HAP-1 (cell line): ENCODE results near the gene TPM1.
A peak's percentile ranks its signal among the peaks of the same experiment; 100 is the strongest.

Experiments
- DNase-seq, 2 experiments: peaks; one replicate each; pipeline ENCODE4 v3.0.0-alpha.2; 2016 to 2020; ENCODE audit warnings: low spot score in 2 of 2
- H3K27me3 ChIP-seq: fragments of 250-450 bp; sonication (Bioruptor Pico); 2 replicates; pipeline ENCODE4 v1.5.1; 2020; ENCODE audit warnings: low read depth, mild to moderate bottlenecking, moderate library complexity
- H3K36me3 ChIP-seq: fragments of 250-450 bp; sonication (Bioruptor Pico); replicated peaks from 2 replicates; pipeline ENCODE4 v1.5.1; 2020; ENCODE audit warnings: mild to moderate bottlenecking
- H3K4me1 ChIP-seq: fragments of 250-450 bp; sonication (Bioruptor Pico); 2 replicates; pipeline ENCODE4 v1.5.1; 2020; ENCODE audit warnings: mild to moderate bottlenecking
- H3K4me3 ChIP-seq: fragments of 250-450 bp; sonication (Bioruptor Pico); 2 replicates; pipeline ENCODE4 v1.5.1; 2020; ENCODE audit warnings: mild to moderate bottlenecking, moderate library complexity
- H3K9me3 ChIP-seq: fragments of 250-450 bp; sonication (Bioruptor Pico); 2 replicates; pipeline ENCODE4 v1.5.1; 2020; ENCODE audit warnings: mild to moderate bottlenecking, moderate library complexity
- in situ Hi-C: fragments of 300-500 bp; cut with MboI; formaldehyde crosslinking; loops from 3 replicates; pipeline ENCODE4 v1.14.3; 2020; ENCODE audit warnings: low sequenced_read_pairs, inconsistent platforms, mixed read lengths

Gene TPM1

DNA sequence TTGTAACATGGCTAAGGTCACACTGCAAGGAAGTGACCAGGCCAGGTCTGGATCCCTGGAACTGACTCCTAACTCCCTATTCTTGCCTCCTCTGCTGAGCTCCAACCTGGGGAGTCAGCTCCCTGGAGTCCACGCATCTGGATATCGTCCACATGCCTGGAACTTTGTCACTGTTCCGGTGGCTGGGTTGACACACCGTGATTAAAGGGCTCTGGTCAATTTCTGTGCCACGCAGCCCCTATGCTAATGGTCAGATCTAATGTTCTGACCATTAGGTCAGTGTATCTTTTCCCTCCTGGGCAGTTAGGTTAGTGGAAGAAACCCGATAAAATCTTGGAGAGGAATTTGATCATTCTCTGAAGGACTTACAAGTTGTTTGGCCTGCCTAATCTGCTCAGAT, 1.6 kb upstream of the TPM1 start:
- H3K9me3 ChIP-seq, result no peaks in the 10 kb centered on the region
- no peak for DNase-seq
- H3K4me3 ChIP-seq, result no peak overlapping the region
- in situ Hi-C loops, result no loop called here
- H3K4me1 ChIP-seq, result peaks cover 27% of the 10 kb centered on the region
- H3K27me3 ChIP-seq, result no peaks in the 10 kb centered on the region
- H3K36me3 ChIP-seq, result peaks cover 11% of the 10 kb centered on the region

DNA sequence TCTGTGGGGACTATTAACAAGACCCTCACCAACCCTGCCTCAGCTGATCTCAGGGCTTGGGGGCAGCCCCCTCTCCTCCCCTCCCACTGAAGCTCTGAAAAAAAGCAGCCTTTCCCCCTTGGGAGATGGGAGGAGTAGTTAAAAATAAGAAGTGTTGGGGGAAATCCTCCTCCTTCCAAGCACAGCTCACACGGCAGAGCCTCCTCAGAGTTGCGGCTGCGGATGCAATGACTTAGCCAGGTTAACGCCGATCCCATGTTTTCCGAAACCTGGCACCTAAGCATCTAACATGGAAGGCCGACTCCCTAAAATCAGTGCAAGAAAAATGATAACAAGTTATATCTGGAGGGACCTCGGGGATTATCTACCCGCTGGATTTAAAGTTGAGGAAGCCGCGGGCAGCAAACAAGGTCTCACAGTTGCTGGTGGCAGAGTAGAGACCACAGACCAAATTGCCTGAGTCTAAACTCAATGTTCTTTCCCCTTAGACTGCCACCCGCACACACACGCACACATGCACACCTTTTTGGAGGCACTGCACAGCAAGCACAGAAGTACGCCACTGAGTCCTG, 1.1 kb upstream of the TPM1 start:
- H3K4me3 ChIP-seq, result peak overlapping the region; percentile 53

DNA sequence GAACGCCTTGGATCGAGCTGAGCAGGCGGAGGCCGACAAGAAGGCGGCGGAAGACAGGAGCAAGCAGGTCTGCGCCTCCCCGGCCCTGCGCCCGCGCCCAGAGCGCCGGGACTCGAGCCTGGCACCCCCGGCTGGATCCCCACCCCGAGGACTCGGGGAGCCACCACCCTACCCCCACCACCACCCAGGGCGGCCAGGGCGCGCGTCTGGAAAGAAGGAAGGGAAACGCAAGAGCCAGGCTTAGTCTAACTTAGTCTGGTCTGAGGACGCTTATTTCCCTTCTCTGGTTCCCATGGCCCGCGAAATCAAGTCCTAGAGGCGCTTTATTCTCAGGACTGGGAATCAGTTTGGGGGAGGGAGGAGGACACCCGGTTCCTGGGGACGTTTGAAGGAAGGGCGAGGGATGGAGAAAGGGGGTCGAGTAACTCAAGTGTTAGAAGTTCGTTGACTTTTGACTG, 359 bp downstream of the TPM1 start:
- peak in 1 of 2 experiments; percentile 40 for DNase-seq
- peaks cover 25% of the 10 kb centered on the region for H3K36me3 ChIP-seq
- H3K4me1 ChIP-seq, result peaks cover 41% of the 10 kb centered on the region
- in situ Hi-C loops, result no loop called here
- H3K4me3 ChIP-seq, result peak overlapping the region; percentile 53
- no peaks in the 10 kb centered on the region for H3K27me3 ChIP-seq
- no peaks in the 10 kb centered on the region for H3K9me3 ChIP-seq

More for the DNA sequence above, 1.1 kb upstream of the TPM1 start:
- H3K36me3 ChIP-seq, result peaks cover 15% of the 10 kb centered on the region
- no peak for DNase-seq
- H3K27me3 ChIP-seq, result no peaks in the 10 kb centered on the region
- in situ Hi-C loops, result no loop called here
- no peaks in the 10 kb centered on the region for H3K9me3 ChIP-seq
- H3K4me1 ChIP-seq, result peaks cover 33% of the 10 kb centered on the region

DNA sequence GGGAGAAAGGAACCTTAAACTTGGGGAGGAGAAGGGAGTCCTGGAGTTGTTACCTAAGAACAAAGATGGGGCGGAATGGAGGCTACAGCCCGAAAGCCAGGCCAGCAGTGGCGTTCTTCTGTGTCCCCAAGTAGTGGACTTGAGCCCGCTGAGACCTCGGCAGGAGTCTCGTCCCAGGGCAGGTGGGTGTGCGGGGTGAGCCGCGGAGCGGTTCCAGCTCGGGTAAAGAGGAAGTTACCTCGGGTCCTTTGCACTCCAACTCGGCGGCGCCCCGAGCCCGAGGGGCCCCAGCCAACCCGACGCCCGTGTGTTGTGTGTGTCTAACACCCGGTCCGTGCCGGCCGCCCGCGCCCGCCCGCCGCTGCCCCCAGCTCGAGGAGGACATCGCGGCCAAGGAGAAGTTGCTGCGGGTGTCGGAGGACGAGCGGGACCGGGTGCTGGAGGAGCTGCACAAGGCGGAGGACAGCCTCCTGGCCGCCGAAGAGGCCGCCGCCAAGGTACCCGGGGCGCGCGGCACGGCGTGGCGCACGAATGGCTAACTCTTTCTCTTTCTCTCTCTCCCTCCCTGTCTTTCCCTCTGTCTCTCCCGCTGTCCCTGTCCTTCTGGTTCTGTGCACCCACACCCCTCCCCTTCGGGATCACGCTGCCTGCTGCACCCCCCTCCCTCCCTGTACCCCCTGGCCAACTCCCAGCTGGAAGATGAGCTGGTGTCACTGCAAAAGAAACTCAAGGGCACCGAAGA, 959 bp downstream of the TPM1 start:
- peak in 1 of 2 experiments; percentile 47 for DNase-seq
- no peaks in the 10 kb centered on the region for H3K9me3 ChIP-seq
- peaks cover 41% of the 10 kb centered on the region for H3K4me1 ChIP-seq
- H3K4me3 ChIP-seq, result peak overlapping the region; percentile 53
- no peaks in the 10 kb centered on the region for H3K27me3 ChIP-seq
- peaks cover 25% of the 10 kb centered on the region for H3K36me3 ChIP-seq
- in situ Hi-C loops, result no loop called here

DNA sequence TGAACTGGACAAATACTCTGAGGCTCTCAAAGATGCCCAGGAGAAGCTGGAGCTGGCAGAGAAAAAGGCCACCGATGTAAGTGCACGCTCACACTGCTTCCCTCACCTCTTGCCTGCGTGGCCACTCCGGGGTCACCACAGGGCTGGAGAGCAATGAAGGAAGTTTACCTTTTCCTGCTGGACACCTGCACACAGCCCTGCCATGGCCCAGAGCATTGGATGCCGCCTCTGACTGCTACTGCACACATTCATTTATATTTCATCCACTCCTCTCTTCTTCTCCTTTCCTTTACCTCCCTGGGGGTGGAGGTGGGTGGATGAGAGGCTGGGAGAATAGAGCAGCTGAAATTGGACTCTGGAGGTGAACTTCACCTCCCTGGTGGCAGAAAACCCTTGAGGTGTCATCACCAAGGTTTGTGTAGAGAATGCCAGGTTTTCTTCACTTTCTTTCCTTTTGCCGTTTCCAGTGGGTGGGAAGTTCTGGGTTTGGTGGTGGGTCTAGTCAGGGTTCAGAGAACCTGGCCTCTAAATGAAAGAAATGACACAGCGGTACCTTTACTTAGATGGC, 1.6 kb downstream of the TPM1 start:
- no peaks in the 10 kb centered on the region for H3K27me3 ChIP-seq
- H3K4me3 ChIP-seq, result peak overlapping the region; percentile 53
- H3K4me1 ChIP-seq, result peaks cover 41% of the 10 kb centered on the region
- no peaks in the 10 kb centered on the region for H3K9me3 ChIP-seq
- no peak for DNase-seq
- in situ Hi-C loops, result no loop called here
- H3K36me3 ChIP-seq, result peaks cover 25% of the 10 kb centered on the region

DNA sequence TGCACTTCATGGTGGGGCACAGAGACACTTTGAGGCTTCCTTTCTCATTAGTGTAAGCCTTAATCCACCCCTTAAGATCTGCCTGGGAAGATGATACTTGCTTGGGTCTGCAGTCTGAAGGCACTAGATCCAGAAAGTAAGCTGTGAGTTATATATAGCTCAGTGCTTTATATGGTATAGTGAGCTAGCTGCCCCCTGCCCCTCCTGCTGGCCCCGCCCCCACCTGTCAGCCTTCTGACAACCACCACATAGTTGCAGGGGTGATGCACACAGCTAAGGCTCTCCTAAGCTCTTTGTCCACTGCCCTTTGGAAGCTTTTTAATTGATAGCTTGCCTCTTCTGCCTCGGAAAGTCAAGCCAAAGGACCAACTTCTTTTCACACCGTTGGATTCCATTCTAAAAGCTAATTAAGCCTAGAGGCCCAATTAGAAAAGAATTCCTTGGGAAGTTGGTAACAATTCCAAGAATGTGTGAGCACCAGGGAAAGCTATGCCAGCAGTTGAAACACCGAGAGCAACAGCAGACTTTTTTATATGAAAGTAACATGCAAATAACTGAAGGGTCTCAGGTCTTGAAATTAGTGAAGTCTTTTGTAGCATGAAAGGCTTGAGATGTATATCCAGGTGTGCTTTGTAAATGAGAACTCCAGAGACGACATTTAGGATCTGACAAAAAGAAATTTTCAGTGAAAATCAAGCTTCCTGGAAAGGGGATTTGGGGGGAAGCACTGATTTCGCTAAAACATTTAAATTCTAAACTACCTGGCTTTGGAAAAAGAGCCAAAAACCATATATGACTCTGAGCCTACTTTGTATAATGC, 2.3 kb downstream of the TPM1 start:
- peaks cover 47% of the 10 kb centered on the region for H3K4me1 ChIP-seq
- peak; percentile 86 to 89 for DNase-seq
- H3K4me3 ChIP-seq, result peak overlapping the region; percentile 53
- no peaks in the 10 kb centered on the region for H3K27me3 ChIP-seq
- in situ Hi-C loops, result no loop called here
- H3K36me3 ChIP-seq, result peaks cover 27% of the 10 kb centered on the region
- no peaks in the 10 kb centered on the region for H3K9me3 ChIP-seq

DNA sequence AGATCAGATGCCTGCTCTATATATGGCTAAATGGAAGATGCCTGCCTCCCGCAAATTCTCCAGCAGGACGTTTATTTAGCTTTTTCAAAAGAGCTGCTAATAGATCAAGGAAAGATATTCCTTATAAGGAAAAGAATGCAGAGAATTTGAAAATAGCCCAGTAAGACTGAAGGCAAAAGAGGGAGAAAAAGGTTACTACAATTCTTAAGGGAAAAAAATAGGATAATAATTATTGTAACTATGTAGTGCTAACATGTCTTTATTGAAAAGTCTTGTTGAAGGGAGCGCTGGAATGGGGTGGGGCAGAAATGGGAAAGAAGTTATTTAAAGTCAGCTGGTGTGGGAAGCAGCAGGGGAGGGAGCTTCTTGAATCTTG, 2.9 kb downstream of the TPM1 start:
- peak; percentile 82 to 97 for DNase-seq
- peak overlapping the region; percentile 53 for H3K4me3 ChIP-seq
- H3K36me3 ChIP-seq, result peaks cover 33% of the 10 kb centered on the region
- in situ Hi-C loops, result no loop called here
- H3K27me3 ChIP-seq, result no peaks in the 10 kb centered on the region
- peaks cover 53% of the 10 kb centered on the region for H3K4me1 ChIP-seq
- no peaks in the 10 kb centered on the region for H3K9me3 ChIP-seq

DNA sequence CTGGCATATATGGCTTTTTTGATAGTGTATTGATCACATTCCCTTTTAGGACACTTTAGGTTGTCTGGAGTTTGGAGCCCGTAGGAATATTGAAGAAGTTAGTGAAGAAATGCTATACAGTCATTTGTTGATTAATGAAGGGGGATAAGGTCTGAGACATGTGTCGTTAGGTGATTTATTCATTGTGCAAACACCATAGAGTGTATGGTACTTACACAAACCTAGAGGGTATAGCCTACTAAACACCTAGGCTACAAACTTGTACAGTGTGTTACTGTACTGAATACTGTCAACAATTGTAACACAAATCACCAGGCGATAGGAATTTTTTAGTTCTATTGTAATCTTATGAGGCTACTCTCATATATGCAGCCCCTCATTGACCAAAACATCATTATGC, 3.3 kb downstream of the TPM1 start:
- Histone ChIP-seq H3K9me3 (no peaks in the 10 kb centered on the region), H3K27me3 (no peaks in the 10 kb centered on the region), H3K4me1 (peaks cover 58% of the 10 kb centered on the region), H3K36me3 (peaks cover 37% of the 10 kb centered on the region), H3K4me3 (peak overlapping the region; percentile 1; the same call in 1 of the 2 replicates)
- no peak for DNase-seq
- in situ Hi-C loops, result no loop called here

DNA sequence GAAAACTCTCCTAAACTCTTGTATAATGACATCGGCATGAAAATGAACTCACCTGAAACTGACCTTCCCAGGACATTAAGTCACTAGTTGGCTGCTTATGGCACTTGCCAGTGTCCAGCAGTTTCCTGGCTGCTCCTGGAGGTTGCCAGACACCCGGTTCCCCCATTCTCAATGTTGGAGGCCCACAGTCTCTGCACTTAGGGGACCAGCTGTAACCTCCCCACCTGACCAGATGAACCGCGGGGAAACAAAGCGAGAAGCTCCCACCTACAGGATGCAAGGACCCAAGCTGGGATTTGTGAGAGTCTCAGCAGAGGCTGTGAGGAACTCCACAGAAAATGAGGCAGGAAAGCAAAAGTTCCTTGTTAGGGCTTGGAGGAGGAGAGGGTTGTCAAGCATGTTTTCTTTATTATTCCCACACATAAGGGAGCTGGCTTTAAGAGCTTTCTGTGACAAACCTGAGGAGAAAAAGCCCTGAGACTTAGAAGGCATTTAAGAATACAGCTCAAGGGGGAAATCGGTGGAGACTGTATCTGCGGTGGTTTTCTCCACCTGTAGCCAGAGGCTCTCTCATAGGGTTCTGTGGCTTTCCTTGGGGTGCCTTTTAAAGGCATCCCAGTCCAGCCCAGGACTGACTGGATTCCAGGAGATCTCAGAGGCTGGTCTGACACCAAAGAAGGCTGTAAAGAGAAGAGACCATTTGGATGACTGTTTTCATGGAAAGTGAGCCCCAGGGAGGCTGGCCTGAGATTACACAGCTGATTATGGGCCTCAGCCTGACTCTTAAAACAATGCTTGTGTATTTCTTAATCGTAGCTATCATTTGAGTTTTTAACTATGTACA, 4.6 kb downstream of the TPM1 start:
- H3K4me1 ChIP-seq, result peaks cover 67% of the 10 kb centered on the region
- in situ Hi-C loops, result no loop called here
- no peaks in the 10 kb centered on the region for H3K27me3 ChIP-seq
- peaks cover 37% of the 10 kb centered on the region for H3K36me3 ChIP-seq
- no peaks in the 10 kb centered on the region for H3K9me3 ChIP-seq
- DNase-seq, result no peak
- peak overlapping the region; percentile 65 for H3K4me3 ChIP-seq

DNA sequence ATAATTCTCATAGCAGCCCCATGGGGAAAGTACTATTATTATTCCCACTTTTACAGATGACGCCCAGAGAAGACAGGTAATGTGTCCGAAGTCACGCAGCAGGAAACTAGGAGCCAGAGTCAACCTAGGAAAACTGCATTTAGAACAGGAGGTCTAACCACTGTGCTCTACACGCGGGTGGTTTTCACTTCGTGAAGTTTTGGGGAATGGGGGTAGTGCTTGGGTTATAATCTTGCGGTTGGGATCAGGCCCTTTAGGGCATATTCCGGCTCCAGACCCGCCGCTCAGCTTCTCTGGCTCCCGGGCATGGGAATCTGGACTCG, 5.2 kb downstream of the TPM1 start:
- Histone ChIP-seq H3K4me1 (peaks cover 73% of the 10 kb centered on the region), H3K36me3 (peaks cover 37% of the 10 kb centered on the region), H3K27me3 (no peaks in the 10 kb centered on the region), H3K4me3 (peak overlapping the region; percentile 65), H3K9me3 (no peaks in the 10 kb centered on the region)
- in situ Hi-C loops, result no loop called here
- DNase-seq, result no peak

DNA sequence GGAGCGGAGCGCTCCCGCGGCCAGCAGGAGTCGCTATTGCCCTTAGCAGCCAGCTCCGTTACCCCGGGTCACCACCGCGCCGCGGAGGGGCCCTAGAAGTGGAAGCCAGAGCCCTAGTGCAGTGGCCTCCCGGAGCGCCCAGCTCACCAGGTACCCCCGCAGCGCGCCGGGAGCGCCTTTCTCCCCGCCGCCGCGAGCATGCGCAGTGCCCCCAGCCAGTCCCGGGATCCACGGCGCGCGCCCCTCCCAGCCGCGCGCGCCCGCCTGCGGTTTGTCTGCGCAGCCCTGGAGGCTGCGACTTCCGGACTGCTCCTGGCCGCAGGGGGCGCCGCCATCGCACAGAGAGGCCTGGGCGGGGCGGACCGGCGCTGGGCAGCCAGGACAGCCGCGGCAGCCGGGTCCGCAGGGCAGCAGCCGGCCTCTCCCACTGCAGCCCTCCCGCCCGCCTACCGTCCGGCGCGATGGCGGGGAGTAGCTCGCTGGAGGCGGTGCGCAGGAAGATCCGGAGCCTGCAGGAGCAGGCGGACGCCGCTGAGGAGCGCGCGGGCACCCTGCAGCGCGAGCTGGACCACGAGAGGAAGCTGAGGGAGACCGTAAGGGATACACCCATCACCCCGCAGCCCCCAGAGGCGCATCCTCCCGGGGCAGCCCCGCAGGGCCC, 5.7 kb downstream of the TPM1 start:
- Histone ChIP-seq H3K27me3 (no peaks in the 10 kb centered on the region), H3K36me3 (peaks cover 37% of the 10 kb centered on the region), H3K4me3 (peak overlapping the region; percentile 65), H3K9me3 (no peaks in the 10 kb centered on the region), H3K4me1 (peaks cover 78% of the 10 kb centered on the region)
- peak; percentile 97 to 100 for DNase-seq
- in situ Hi-C loops, result no loop called here

DNA sequence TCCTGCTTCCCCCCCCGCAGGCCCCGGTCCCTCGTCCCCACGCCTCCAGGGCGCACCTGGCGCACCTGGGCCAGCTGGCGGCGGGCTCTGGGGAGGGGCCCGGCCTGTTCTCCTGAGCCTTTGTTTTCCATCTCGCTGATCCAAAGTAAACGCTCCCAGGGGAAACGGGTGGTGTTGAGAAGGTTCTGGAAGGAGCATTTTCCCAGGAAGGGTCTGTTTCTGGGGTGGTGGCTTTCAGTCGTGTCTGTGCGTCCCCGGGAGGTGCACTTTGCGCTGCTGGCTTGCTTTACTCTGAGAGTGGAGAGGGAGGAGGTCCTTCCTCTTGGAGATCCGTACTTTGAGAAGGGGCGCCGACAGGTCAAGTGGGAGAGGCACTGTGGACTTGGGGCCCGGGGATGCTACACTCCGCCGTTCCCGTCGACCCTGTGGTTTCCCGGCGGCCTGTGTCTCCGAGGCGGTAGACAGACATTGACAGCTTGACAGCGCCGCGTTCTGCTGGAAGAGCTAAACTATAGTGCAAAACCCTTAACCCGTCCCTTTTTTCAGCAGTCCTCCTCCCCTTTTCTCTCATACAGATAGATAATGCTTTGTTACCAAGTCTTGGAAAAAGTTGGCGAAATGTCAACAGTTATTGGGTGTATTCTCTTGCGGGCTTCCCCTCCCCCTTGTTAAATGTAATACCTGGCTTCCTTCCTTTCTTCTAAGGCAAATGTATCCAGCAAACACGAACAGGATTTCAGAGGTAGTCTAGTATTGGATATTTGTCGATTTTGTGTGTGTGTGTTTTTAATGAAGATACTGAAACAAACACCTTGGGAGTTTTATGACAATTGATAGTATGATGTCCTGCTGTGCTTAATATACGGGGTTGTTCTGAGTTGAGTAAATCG, 6.5 kb downstream of the TPM1 start:
- in situ Hi-C loops, result no loop called here
- Histone ChIP-seq H3K9me3 (no peaks in the 10 kb centered on the region), H3K27me3 (no peaks in the 10 kb centered on the region), H3K36me3 (peaks cover 33% of the 10 kb centered on the region), H3K4me1 (peaks cover 79% of the 10 kb centered on the region), H3K4me3 (peak overlapping the region; percentile 65)
- peak; percentile 79 to 80 for DNase-seq
